K562 (cell line): Measurements from ENCODE around the gene ZNF629. TPM values are rescaled to one million over a fixed set of nuclear protein-coding genes. Genes with fewer than 3 reads are reported as not detected.

ENCODE experiments used
- DACH1 ChIP-seq: fragments of 450-650 bp; IDR thresholded peaks from 2 replicates; pipeline ENCODE4 v1.6.1; 2018; ENCODE audit not compliant: partially characterized antibody
- E2F1 ChIP-seq: sonication (generic); formaldehyde crosslinking; IDR thresholded peaks from 2 replicates; pipeline ENCODE4 v1.8.1; 2023; ENCODE audit warnings: mild to moderate bottlenecking, missing genetic modification reagents, moderate library complexity
- HEY1 ChIP-seq: fragments of 250-450 bp; sonication (Bioruptor Pico); IDR thresholded peaks from 2 replicates; pipeline ENCODE4 v1.5.0; 2020; ENCODE audit warnings: mild to moderate bottlenecking, moderate library complexity, borderline replicate concordance
- HNRNPL ChIP-seq: fragments of 200-400 bp; formaldehyde crosslinking; IDR thresholded peaks from 2 replicates; pipeline ENCODE4 v1.6.1; 2017; ENCODE audit warnings: low read depth, mild to moderate bottlenecking, low read length
- SMAD1 ChIP-seq: fragments of 150-350 bp; IDR thresholded peaks from 2 replicates; pipeline ENCODE4 v1.6.1; 2014; ENCODE audit warnings: low read length, low read depth; ENCODE audit not compliant: partially characterized antibody
- SMARCA5 ChIP-seq: fragments of 450-650 bp; IDR thresholded peaks from 2 replicates; pipeline ENCODE4 v1.6.1; 2016
- SRSF1 ChIP-seq: fragments of 200-400 bp; formaldehyde crosslinking; IDR thresholded peaks from 2 replicates; pipeline ENCODE4 v1.6.1; 2017; ENCODE audit warnings: mild to moderate bottlenecking, low read depth, low read length, moderate library complexity
- UBTF ChIP-seq, 2 experiments: IDR thresholded peaks; 2 replicates each; pipeline ENCODE4 v1.6.1; 2012; ENCODE audit warnings: improper control_type of control experiment in 2 of 2, low read depth in 2 of 2, low read length in 2 of 2, borderline replicate concordance in 1 of 2
- ZNF583 ChIP-seq: fragments of 250-450 bp; sonication (Bioruptor Pico); IDR thresholded peaks from 2 replicates; pipeline ENCODE4 v1.4.0; 2020
- ZNF639 ChIP-seq, 2 experiments: fragments of 200-800 bp in 1 of 2; sonication (Bioruptor generic) in 1 of 2; sonication (generic) in 1 of 2; formaldehyde crosslinking in 1 of 2; IDR thresholded peaks in 1 of 2; conservative IDR thresholded peaks in 1 of 2; 2 replicates each; pipeline versions ENCODE4 v1.5.0 to v1.6.1; 2016 to 2020; ENCODE audit warnings: missing compliant biosample characterization in 1 of 2, missing genetic modification characterization in 1 of 2, missing genetic modification reagents in 1 of 2
- polyA plus RNA-seq, 8 experiments: library from polyadenylated mRNA; depleted of rRNA in 4 of 8; stranded (reverse) in 5 of 8; unstranded in 3 of 8; fragments of >200 nt; fragmentation: Nextera tagmentation in 2 of 8; fragmentation: Illumina TruSeq in 1 of 8; extraction: Ambion mirVana in 2 of 8; extraction: Trizol in 1 of 8; gene quantifications; 2 replicates each; pipeline versions ENCODE4 v1.2.1 to v1.2.3, GENCODE V29; 2011 to 2014; ENCODE audit warnings: inconsistent platforms in 1 of 8, missing spikeins in 1 of 8
- total RNA-seq, 7 experiments: library from RNA; depleted of rRNA in 6 of 7; stranded (reverse); fragments of >200 nt in 6 of 7; fragmentation: Illumina TruSeq in 2 of 7; extraction: Trizol in 2 of 7; gene quantifications; 2 replicates each; pipeline versions ENCODE4 v1.2.1 to v1.2.3, GENCODE V29; 2011 to 2021; ENCODE audit warnings: low replicate concordance in 1 of 7

Gene ZNF629
- total and polyA plus RNA-seq, 9 of the 15 experiments (the other 6 are each of a cell fraction or from before 2014, with no cell fraction given) = 0.44 to 18.8 (median 7.4) TPM

GRCh38 chr16:30761427-30761927, 25.5 kb downstream of the ZNF629 start (continued):
- TF ChIP-seq ZNF639 (CRISPR knock-in tag; conservative IDR thresholded peaks at IDR 0.05 in 1 of 2, IDR thresholded peaks at IDR 0.05 in 1 of 2) (0 out of 4 replicates have a peak, but pooled peaks of 1 of the 2 experiments have one; percentile 54), UBTF (IDR thresholded peaks at IDR 0.05; ENCODE audit: borderline replicate concordance in 1 of 2, low read depth in 2 of 2, low read length in 2 of 2) (peak in 1 of 2 experiments; percentile 61; a peak in 1 of 4 replicates), HNRNPL (no peak), HEY1 (CRISPR knock-in tag) (no peak), E2F1 (CRISPR knock-in tag) (0 out of 2 replicates have a peak, but pooled peaks have one; percentile 0), SRSF1 (no peak), SMAD1 (no peak), DACH1 (no peak), ZNF583 (no peak), SMARCA5 (no peak)
